Measurements from ENCODE around the gene MCCC2. TPM values are rescaled to one million over a fixed set of nuclear protein-coding genes. Genes with fewer than 3 reads are reported as not detected.
A peak's percentile ranks its signal among the peaks of the same experiment; 100 is the strongest.
"Not testable (repeated sequence)": the region's sequence is repeated elsewhere in the genome, so short reads cannot be mapped to it uniquely, and the experiment has no call there.

MCCC2 gene
- total RNA-seq, 1 donor from 2014 or later, result 25.3 TPM

GRCh38 chr5:71589903-71590302 lies 2.8 kb downstream of the MCCC2 start:
- intact Hi-C loops (cut with DNase I), result no loop called here
- ATAC-seq (no peak), DNase-seq (ENCODE audit: low spot score) (no peak)

- intact Hi-C loops (cut with DNase I), result no loop called here
- no peak for ATAC-seq
- no peak for DNase-seq (ENCODE audit: low spot score)
These were observed 4.0 kb downstream of the MCCC2 start for GRCh38 chr5:71591100-71591499.

- ATAC-seq, result no peak
- intact Hi-C loops (cut with DNase I), result no loop called here
These were observed 9.0 kb downstream of the MCCC2 start for GRCh38 chr5:71596169-71596568.

GRCh38 chr5:71597001-71597400 lies 9.9 kb downstream of the MCCC2 start:
- no peak for ATAC-seq
- intact Hi-C loops (cut with DNase I), result no loop called here
- DNase-seq (ENCODE audit: low spot score), result no peak

More at GRCh38 chr5:71596169-71596568, 9.0 kb downstream of the MCCC2 start:
- no peak for DNase-seq (ENCODE audit: low spot score)

- intact Hi-C loops (cut with DNase I), result no loop called here
- ATAC-seq, result no peak
- no peak for DNase-seq (ENCODE audit: low spot score)
These were observed 13.6 kb downstream of the MCCC2 start for GRCh38 chr5:71600783-71601182.

- ATAC-seq (peak; percentile 53), DNase-seq (ENCODE audit: low spot score) (no peak)
- intact Hi-C loops (cut with DNase I), result no loop called here
These were observed 14.3 kb downstream of the MCCC2 start for GRCh38 chr5:71601222-71602026.

- ATAC-seq; DNase-seq (ENCODE audit: low spot score); intact Hi-C loops (cut with DNase I): not testable (repeated sequence)
These were observed 22.8 kb downstream of the MCCC2 start for GRCh38 chr5:71609916-71610315.

GRCh38 chr5:71615809-71616208 lies 28.7 kb downstream of the MCCC2 start:
- ATAC-seq (no peak), DNase-seq (ENCODE audit: low spot score) (no peak)
- intact Hi-C loops (cut with DNase I), result no loop called here

GRCh38 chr5:71620630-71621029 lies 33.5 kb downstream of the MCCC2 start:
- ATAC-seq, result no peak
- no peak for DNase-seq (ENCODE audit: low spot score)
- intact Hi-C loops (cut with DNase I), result no loop called here

GRCh38 chr5:71621268-71621667 lies 34.1 kb downstream of the MCCC2 start:
- intact Hi-C loops (cut with DNase I), result no loop called here
- DNase-seq (ENCODE audit: low spot score) (no peak), ATAC-seq (no peak)

GRCh38 chr5:71621741-71622140 lies 34.6 kb downstream of the MCCC2 start:
- intact Hi-C loops (cut with DNase I), result no loop called here
- ATAC-seq (no peak), DNase-seq (ENCODE audit: low spot score) (no peak)

GRCh38 chr5:71623221-71623794 lies 36.2 kb downstream of the MCCC2 start:
- DNase-seq (ENCODE audit: low spot score) (no peak), ATAC-seq (no peak)
- intact Hi-C loops (cut with DNase I), result no loop called here

GRCh38 chr5:71629950-71630349 lies 42.8 kb downstream of the MCCC2 start:
- intact Hi-C loops (cut with DNase I), result no loop called here
- no peak for ATAC-seq
- DNase-seq (ENCODE audit: low spot score), result no peak

- intact Hi-C loops (cut with DNase I), result no loop called here
- DNase-seq (ENCODE audit: low spot score), result no peak
- ATAC-seq, result no peak
These were observed 43.9 kb downstream of the MCCC2 start for GRCh38 chr5:71631070-71631469.

GRCh38 chr5:71632168-71632567 lies 45.0 kb downstream of the MCCC2 start:
- no peak for ATAC-seq
- no peak for DNase-seq (ENCODE audit: low spot score)
- intact Hi-C loops (cut with DNase I), result no loop called here

- intact Hi-C loops (cut with DNase I), result no loop called here
- ATAC-seq (no peak), DNase-seq (ENCODE audit: low spot score) (no peak)
These were observed 46.4 kb downstream of the MCCC2 start for GRCh38 chr5:71633255-71634155.

GRCh38 chr5:71637133-71637532 lies 50.0 kb downstream of the MCCC2 start:
- intact Hi-C loops (cut with DNase I), result no loop called here
- DNase-seq (ENCODE audit: low spot score) (no peak), ATAC-seq (no peak)

GRCh38 chr5:71640408-71640807 lies 53.3 kb downstream of the MCCC2 start:
- ATAC-seq (no peak), DNase-seq (ENCODE audit: low spot score) (no peak)
- intact Hi-C loops (cut with DNase I), result no loop called here

GRCh38 chr5:71645030-71645429 lies 57.9 kb downstream of the MCCC2 start:
- intact Hi-C loops (cut with DNase I), result no loop called here
- DNase-seq (ENCODE audit: low spot score) (no peak), ATAC-seq (no peak)

GRCh38 chr5:71650940-71651339 lies 63.8 kb downstream of the MCCC2 start:
- ATAC-seq; intact Hi-C loops (cut with DNase I); DNase-seq (ENCODE audit: low spot score): not testable (repeated sequence)
